ENCODE results near the gene SHISA6.

The SHISA6 gene

GRCh38 chr17:11565591-11565990, 324.6 kb downstream of the SHISA6 start:
- DNase-seq (ENCODE audit: low read depth in 2 of 2, low spot score in 1 of 2): no peak

GRCh38 chr17:11578998-11579397, 338.0 kb downstream of the SHISA6 start:
- DNase-seq (ENCODE audit: low read depth in 2 of 2, low spot score in 1 of 2): no peak

GRCh38 chr17:11580677-11581076, 339.7 kb downstream of the SHISA6 start:
- no peak for DNase-seq (ENCODE audit: low read depth in 2 of 2, low spot score in 1 of 2)

GRCh38 chr17:11582217-11582616, 341.2 kb downstream of the SHISA6 start:
- no peak for DNase-seq (ENCODE audit: low read depth in 2 of 2, low spot score in 1 of 2)

- DNase-seq (ENCODE audit: low read depth in 2 of 2, low spot score in 1 of 2): no peak
These were observed 342.4 kb downstream of the SHISA6 start for GRCh38 chr17:11583306-11583992.

GRCh38 chr17:11589716-11590115, 348.7 kb downstream of the SHISA6 start:
- DNase-seq (ENCODE audit: low read depth in 2 of 2, low spot score in 1 of 2): no peak

GRCh38 chr17:11598274-11599221, 357.5 kb downstream of the SHISA6 start, which contains the start of gene DNAH9:
DNAH9 (plus strand) TSS chr17:11598470; CDS start chr17:11598499, 29 bp downstream.
- DNase-seq (ENCODE audit: low read depth in 2 of 2, low spot score in 1 of 2): no peak

- no peak for DNase-seq (ENCODE audit: low read depth in 2 of 2, low spot score in 1 of 2)
These were observed 360.6 kb downstream of the SHISA6 start for GRCh38 chr17:11601661-11602060.

GRCh38 chr17:11608396-11608795, 367.4 kb downstream of the SHISA6 start:
- DNase-seq (ENCODE audit: low read depth in 2 of 2, low spot score in 1 of 2): no peak

GRCh38 chr17:11610999-11611566, 370.1 kb downstream of the SHISA6 start:
- no peak for DNase-seq (ENCODE audit: low read depth in 2 of 2, low spot score in 1 of 2)

GRCh38 chr17:11612956-11613355, 371.9 kb downstream of the SHISA6 start:
- DNase-seq (ENCODE audit: low read depth in 2 of 2, low spot score in 1 of 2): no peak
